OCI-LY1 (cell line): ENCODE data around the gene CUL2.

Experiments
- H2AFZ ChIP-seq: fragments of 200-600 bp; sonication (generic), shearing (Covaris generic); 2 replicates; pipeline ENCODE4 v1.6.0; 2014; ENCODE audit warnings: antibody characterized with exemption, mild to moderate bottlenecking, low read length
- H3F3A ChIP-seq: fragments of 200-600 bp; sonication (generic), shearing (Covaris generic); 2 replicates; pipeline ENCODE4 v1.6.0; 2014; ENCODE audit warnings: mild to moderate bottlenecking, antibody characterized with exemption, low read length, moderate library complexity; ENCODE audit not compliant: insufficient read depth
- H3K27ac ChIP-seq: fragments of 200-600 bp; sonication (generic); 2 replicates; pipeline ENCODE4 v1.5.1; 2014; ENCODE audit warnings: low read length, mixed run types, mild to moderate bottlenecking, low read depth; ENCODE audit not compliant: poor library complexity, severe bottlenecking
- H3K27me3 ChIP-seq: fragments of 200-600 bp; sonication (generic); 2 replicates; pipeline ENCODE4 v1.6.0; 2014; ENCODE audit warnings: antibody characterized with exemption, mild to moderate bottlenecking, low read length, moderate library complexity; ENCODE audit not compliant: insufficient read depth
- H3K36me3 ChIP-seq: fragments of 200-600 bp; sonication (generic); 2 replicates; pipeline ENCODE4 v1.6.1; 2014; ENCODE audit warnings: mild to moderate bottlenecking, antibody characterized with exemption, low read length, moderate library complexity, mixed read lengths; ENCODE audit not compliant: insufficient read depth
- H3K4me1 ChIP-seq: fragments of 200-600 bp; sonication (generic); 2 replicates; pipeline ENCODE4 v1.5.1; 2014; ENCODE audit warnings: mild to moderate bottlenecking, low read length, moderate library complexity; ENCODE audit not compliant: insufficient read depth, severe bottlenecking
- H3K4me2 ChIP-seq: fragments of 200-600 bp; sonication (generic), shearing (Covaris generic); 2 replicates; pipeline ENCODE4 v1.6.1; 2014; ENCODE audit warnings: low read length
- H3K4me3 ChIP-seq: fragments of 200-600 bp; sonication (generic); 2 replicates; pipeline ENCODE4 v1.5.1; 2014; ENCODE audit warnings: low read length, low read depth, mild to moderate bottlenecking, mixed read lengths; ENCODE audit not compliant: poor library complexity, severe bottlenecking
- H3K79me2 ChIP-seq: fragments of 200-600 bp; shearing (Covaris generic); 2 replicates; pipeline ENCODE4 v1.6.1; 2016; ENCODE audit warnings: mixed run types, low read length, mixed read lengths; ENCODE audit not compliant: insufficient read depth
- H3K9ac ChIP-seq: fragments of 200-600 bp; sonication (generic), shearing (Covaris generic); 2 replicates; pipeline ENCODE4 v1.6.1; 2014; ENCODE audit warnings: mild to moderate bottlenecking, low read length, mixed read lengths
- H3K9me2 ChIP-seq: fragments of 200-600 bp; sonication (generic), shearing (Covaris generic); 2 replicates; pipeline ENCODE4 v1.6.1; 2014; ENCODE audit warnings: low read depth, mild to moderate bottlenecking, low read length, mixed read lengths
- H3K9me3 ChIP-seq: fragments of 200-600 bp; shearing (Covaris generic); 2 replicates; pipeline ENCODE4 v1.6.1; 2014; ENCODE audit warnings: low read length, mixed read lengths
- H4K20me1 ChIP-seq: fragments of 200-600 bp; sonication (generic), shearing (Covaris generic); 2 replicates; pipeline ENCODE4 v1.6.0; 2016; ENCODE audit warnings: mild to moderate bottlenecking, low read length; ENCODE audit not compliant: insufficient read depth
- EZH2 ChIP-seq: fragments of 200-600 bp; sonication (generic), shearing (Covaris generic); IDR thresholded peaks from 2 replicates; pipeline ENCODE4 v1.8.0; 2017; ENCODE audit warnings: borderline replicate concordance, mixed run types, mild to moderate bottlenecking, antibody characterized with exemption, low read length, moderate library complexity, mixed read lengths
- TF ChIP-seq, protein P1 (sequence below): fragments of 200-600 bp; sonication (generic), shearing (Covaris generic); IDR thresholded peaks from 2 replicates; pipeline ENCODE4 v1.5.1; 2017; ENCODE audit warnings: mild to moderate bottlenecking, antibody characterized with exemption, low read length, moderate library complexity, mixed read lengths

Gene CUL2

DNA sequence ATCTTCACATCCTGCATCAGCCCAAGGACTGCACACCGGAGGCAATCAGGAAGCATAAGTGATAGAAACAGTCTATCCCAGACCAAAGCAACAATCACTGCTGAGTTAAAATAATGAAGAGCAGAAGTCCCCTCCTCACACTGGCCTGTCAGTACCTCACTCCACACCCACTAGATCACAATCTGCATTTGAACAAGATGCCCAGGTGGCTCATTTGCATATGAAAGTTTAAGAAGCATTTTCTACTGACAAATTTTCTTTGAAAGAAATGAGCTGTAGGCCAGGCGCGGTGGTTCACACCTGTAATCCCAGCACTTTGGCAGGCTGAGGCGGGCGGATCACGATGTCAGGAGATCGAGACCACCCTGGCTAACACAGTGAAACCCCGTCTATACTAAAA is 77.4 kb downstream of the CUL2 start:
- TF ChIP-seq, protein P1, sequence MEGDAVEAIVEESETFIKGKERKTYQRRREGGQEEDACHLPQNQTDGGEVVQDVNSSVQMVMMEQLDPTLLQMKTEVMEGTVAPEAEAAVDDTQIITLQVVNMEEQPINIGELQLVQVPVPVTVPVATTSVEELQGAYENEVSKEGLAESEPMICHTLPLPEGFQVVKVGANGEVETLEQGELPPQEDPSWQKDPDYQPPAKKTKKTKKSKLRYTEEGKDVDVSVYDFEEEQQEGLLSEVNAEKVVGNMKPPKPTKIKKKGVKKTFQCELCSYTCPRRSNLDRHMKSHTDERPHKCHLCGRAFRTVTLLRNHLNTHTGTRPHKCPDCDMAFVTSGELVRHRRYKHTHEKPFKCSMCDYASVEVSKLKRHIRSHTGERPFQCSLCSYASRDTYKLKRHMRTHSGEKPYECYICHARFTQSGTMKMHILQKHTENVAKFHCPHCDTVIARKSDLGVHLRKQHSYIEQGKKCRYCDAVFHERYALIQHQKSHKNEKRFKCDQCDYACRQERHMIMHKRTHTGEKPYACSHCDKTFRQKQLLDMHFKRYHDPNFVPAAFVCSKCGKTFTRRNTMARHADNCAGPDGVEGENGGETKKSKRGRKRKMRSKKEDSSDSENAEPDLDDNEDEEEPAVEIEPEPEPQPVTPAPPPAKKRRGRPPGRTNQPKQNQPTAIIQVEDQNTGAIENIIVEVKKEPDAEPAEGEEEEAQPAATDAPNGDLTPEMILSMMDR, result no peak
- no peak for TF ChIP-seq EZH2
- no peaks in the 10 kb centered on the region for H4K20me1 ChIP-seq
- no peak overlapping the region for H3K27ac ChIP-seq
- H3K9ac ChIP-seq, result no peak overlapping the region
- H3K79me2 ChIP-seq, result no peaks in the 10 kb centered on the region
- no peaks in the 10 kb centered on the region for H3K4me1 ChIP-seq
- peaks cover 50% of the 10 kb centered on the region for H3K36me3 ChIP-seq
- H3K4me2 ChIP-seq, result no peak overlapping the region
- no peak overlapping the region for H3K4me3 ChIP-seq
- no peaks in the 10 kb centered on the region for H3K27me3 ChIP-seq
- no peaks in the 10 kb centered on the region for H3F3A ChIP-seq
- no peak overlapping the region for H2AFZ ChIP-seq
- no peaks in the 10 kb centered on the region for H3K9me2 ChIP-seq
- no peaks in the 10 kb centered on the region for H3K9me3 ChIP-seq

DNA sequence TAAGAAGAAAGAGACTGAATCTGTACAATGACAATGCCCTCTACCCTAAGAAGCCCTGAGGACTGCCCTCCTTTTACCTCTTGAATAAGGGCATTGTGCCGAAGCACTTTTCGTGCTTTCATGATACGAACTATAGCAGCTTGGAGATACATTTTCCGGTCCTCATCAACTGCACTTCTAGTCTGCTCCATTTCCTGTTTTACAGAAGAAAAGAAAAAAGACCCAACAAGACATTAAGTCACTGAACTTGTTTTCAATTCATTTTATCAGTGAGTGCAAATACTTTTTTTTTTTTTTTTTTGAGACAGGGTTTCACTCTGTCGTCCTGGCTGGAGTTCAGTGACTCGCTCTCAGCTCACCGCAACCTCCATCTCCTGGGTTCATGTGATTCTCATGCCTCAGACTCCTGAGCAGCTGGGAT is 78.4 kb downstream of the CUL2 start:
- Histone ChIP-seq H3K27me3 (no peaks in the 10 kb centered on the region), H3K27ac (no peak overlapping the region), H2AFZ (no peak overlapping the region), H3K79me2 (no peaks in the 10 kb centered on the region), H3K4me1 (no peaks in the 10 kb centered on the region), H3K9ac (no peak overlapping the region), H3K9me2 (no peaks in the 10 kb centered on the region), H3K4me3 (no peak overlapping the region), H3K36me3 (peaks cover 50% of the 10 kb centered on the region), H4K20me1 (no peaks in the 10 kb centered on the region), H3K9me3 (no peaks in the 10 kb centered on the region), H3F3A (no peaks in the 10 kb centered on the region), H3K4me2 (no peak overlapping the region)
- TF ChIP-seq EZH2, result no peak
- TF ChIP-seq, protein P1, result no peak

GRCh38 chr10:35007858-35008301 is 82.3 kb downstream of the CUL2 start:
- no peak overlapping the region for H3K9ac ChIP-seq
- no peak overlapping the region for H3K4me3 ChIP-seq
- no peaks in the 10 kb centered on the region for H3K27me3 ChIP-seq
- no peaks in the 10 kb centered on the region for H3K9me3 ChIP-seq
- H3K4me2 ChIP-seq, result no peak overlapping the region
- no peak overlapping the region for H3K27ac ChIP-seq
- no peaks in the 10 kb centered on the region for H3K9me2 ChIP-seq
- H4K20me1 ChIP-seq, result no peaks in the 10 kb centered on the region
- TF ChIP-seq EZH2, result no peak
- TF ChIP-seq, protein P1, result no peak
- peaks cover 37% of the 10 kb centered on the region for H3K36me3 ChIP-seq
- no peak overlapping the region for H2AFZ ChIP-seq
- H3F3A ChIP-seq, result no peaks in the 10 kb centered on the region
- no peaks in the 10 kb centered on the region for H3K4me1 ChIP-seq
- no peaks in the 10 kb centered on the region for H3K79me2 ChIP-seq
